ENCODE measurements around the gene TNIP1. TPM values are rescaled to one million over a fixed set of nuclear protein-coding genes. Genes with fewer than 3 reads are reported as not detected.

Gene TNIP1
- total RNA-seq, 1 experiment from 2014 or later: 122 TPM

DNA sequence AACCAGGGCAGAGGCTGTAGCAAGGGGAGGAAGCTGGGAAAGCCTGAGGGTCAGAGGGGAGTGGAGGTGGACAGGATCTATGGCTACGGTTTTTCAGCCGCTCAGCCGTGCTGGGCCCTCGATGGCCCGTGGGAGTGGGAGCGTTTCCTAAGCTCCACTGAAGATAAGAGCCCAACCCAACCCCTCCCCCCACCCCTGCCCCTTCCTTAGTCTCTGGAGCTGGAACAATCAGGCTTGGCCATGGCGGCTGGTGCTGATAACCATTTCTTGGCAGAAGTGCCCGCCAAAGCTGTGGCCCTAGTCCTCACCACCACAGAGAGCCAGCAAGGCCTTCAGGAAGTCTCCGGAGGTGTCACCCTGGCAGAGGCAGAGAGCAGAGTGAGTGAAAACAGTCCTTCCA, 20.3 kb upstream of the TNIP1 start:
- Histone ChIP-seq H3K9me2 (ENCODE audit: insufficient read depth) (no peaks in the 10 kb centered on the region), H4K20me1 (ENCODE audit: insufficient read depth) (no peaks in the 10 kb centered on the region), H3K79me2 (ENCODE audit: low read depth) (no peaks in the 10 kb centered on the region), H3K36me3 (ENCODE audit: low read depth) (no peaks in the 10 kb centered on the region), H3K4me3 (no peak overlapping the region), H3K4me2 (no peak overlapping the region), H2AFZ (no peak overlapping the region), H3K27ac (no peak overlapping the region), H3K9me3 (ENCODE audit: insufficient read depth, low read depth) (no peaks in the 10 kb centered on the region), H3F3A (ENCODE audit: insufficient read depth, low read depth) (peaks cover 7% of the 10 kb centered on the region; the same call in 1 of the 2 replicates), H3K27me3 (ENCODE audit: insufficient read depth, low read depth) (no peaks in the 10 kb centered on the region), H3K4me1 (replicated peaks; ENCODE audit: insufficient read depth) (peaks cover 19% of the 10 kb centered on the region)
- CTCF ChIA-PET: interaction anchor here (0.6 kb wide), 1 partner anchor 17 kb away, joined by 5 read pairs; no protein-coding TSS in a partner anchor
- no peak for DNase-seq
- no TSS peak for BruUV-seq (replicated peaks)
- intact Hi-C loops (cut with micrococcal nuclease; ENCODE audit: unreplicated experiment): no loop called here
- no peak for TF ChIP-seq EZH2 (IDR thresholded peaks at IDR 0.05; ENCODE audit: low read depth)
- TF ChIP-seq, protein P1, sequence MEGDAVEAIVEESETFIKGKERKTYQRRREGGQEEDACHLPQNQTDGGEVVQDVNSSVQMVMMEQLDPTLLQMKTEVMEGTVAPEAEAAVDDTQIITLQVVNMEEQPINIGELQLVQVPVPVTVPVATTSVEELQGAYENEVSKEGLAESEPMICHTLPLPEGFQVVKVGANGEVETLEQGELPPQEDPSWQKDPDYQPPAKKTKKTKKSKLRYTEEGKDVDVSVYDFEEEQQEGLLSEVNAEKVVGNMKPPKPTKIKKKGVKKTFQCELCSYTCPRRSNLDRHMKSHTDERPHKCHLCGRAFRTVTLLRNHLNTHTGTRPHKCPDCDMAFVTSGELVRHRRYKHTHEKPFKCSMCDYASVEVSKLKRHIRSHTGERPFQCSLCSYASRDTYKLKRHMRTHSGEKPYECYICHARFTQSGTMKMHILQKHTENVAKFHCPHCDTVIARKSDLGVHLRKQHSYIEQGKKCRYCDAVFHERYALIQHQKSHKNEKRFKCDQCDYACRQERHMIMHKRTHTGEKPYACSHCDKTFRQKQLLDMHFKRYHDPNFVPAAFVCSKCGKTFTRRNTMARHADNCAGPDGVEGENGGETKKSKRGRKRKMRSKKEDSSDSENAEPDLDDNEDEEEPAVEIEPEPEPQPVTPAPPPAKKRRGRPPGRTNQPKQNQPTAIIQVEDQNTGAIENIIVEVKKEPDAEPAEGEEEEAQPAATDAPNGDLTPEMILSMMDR (conservative IDR thresholded peaks at IDR 0.05): no peak
- POLR2A ChIA-PET (ENCODE audit: unreplicated experiment): no interaction called here

DNA sequence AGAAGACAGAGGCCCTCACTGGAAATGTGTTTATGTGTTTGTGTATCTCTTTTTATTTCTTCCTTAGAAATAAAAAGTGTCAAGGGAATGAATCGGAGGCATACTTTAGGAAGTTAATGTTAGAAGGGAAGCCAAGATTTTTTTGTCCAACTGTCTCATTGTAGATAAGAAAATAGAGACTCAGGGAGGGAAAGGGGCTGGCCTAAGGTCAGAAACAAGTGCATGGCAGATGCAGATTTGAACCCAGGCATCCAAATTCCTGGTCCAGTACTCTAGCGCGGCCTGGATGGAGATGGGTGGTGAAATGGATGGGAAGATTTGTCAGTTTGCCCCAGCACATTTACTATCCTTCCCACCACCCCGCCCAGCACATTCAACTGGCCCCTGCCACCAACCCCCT, 19.8 kb upstream of the TNIP1 start:
- Histone ChIP-seq H3K27me3 (ENCODE audit: insufficient read depth, low read depth) (no peaks in the 10 kb centered on the region), H3K4me2 (no peak overlapping the region), H4K20me1 (ENCODE audit: insufficient read depth) (no peaks in the 10 kb centered on the region), H2AFZ (no peak overlapping the region), H3K9me3 (ENCODE audit: insufficient read depth, low read depth) (no peaks in the 10 kb centered on the region), H3F3A (ENCODE audit: insufficient read depth, low read depth) (peaks cover 11% of the 10 kb centered on the region; the same call in 1 of the 2 replicates), H3K27ac (no peak overlapping the region), H3K36me3 (ENCODE audit: low read depth) (no peaks in the 10 kb centered on the region), H3K9me2 (ENCODE audit: insufficient read depth) (no peaks in the 10 kb centered on the region), H3K4me3 (no peak overlapping the region), H3K79me2 (ENCODE audit: low read depth) (no peaks in the 10 kb centered on the region), H3K4me1 (replicated peaks; ENCODE audit: insufficient read depth) (peaks cover 24% of the 10 kb centered on the region)
- ChIA-PET CTCF (no interaction called here), POLR2A (ENCODE audit: unreplicated experiment) (no interaction called here)
- DNase-seq: no peak
- intact Hi-C loops (cut with micrococcal nuclease; ENCODE audit: unreplicated experiment): no loop called here
- no TSS peak for BruUV-seq (replicated peaks)
- TF ChIP-seq, protein P1 (conservative IDR thresholded peaks at IDR 0.05): no peak
- no peak for TF ChIP-seq EZH2 (IDR thresholded peaks at IDR 0.05; ENCODE audit: low read depth)

DNA sequence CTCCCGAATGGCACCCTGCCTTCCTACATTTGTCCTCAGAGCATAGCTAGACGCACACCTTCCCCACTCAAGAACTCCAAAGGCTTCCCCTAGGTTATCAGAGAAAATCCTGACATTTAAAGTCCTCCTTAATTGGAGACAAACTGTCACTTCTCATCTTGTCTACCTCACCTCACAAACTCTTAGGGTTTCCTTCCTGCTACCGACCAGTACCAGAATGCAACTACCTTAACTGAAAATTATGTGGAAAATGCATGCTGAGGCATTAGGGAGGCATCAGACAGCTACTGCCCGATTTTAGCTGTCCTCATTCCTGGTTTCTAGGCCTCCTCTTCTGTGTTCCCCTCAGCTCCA, 17.9 kb upstream of the TNIP1 start:
- no peak for DNase-seq
- H3K79me2 ChIP-seq (ENCODE audit: low read depth): no peaks in the 10 kb centered on the region
- H3K4me1 ChIP-seq (replicated peaks; ENCODE audit: insufficient read depth): peaks cover 43% of the 10 kb centered on the region
- TF ChIP-seq, protein P1 (conservative IDR thresholded peaks at IDR 0.05): no peak
- H3K27me3 ChIP-seq (ENCODE audit: insufficient read depth, low read depth): no peaks in the 10 kb centered on the region
- H3K9me3 ChIP-seq (ENCODE audit: insufficient read depth, low read depth): no peaks in the 10 kb centered on the region
- CTCF ChIA-PET: interaction anchor here (1.6 kb wide), 1 partner anchor 16 kb away, joined by 9 read pairs; no protein-coding TSS in a partner anchor
- BruUV-seq (replicated peaks): no TSS peak
- H3K4me2 ChIP-seq: no peak overlapping the region
- H3F3A ChIP-seq (ENCODE audit: insufficient read depth, low read depth): peaks cover 31% of the 10 kb centered on the region
- no peaks in the 10 kb centered on the region for H3K36me3 ChIP-seq (ENCODE audit: low read depth)
- no peak overlapping the region for H3K4me3 ChIP-seq
- intact Hi-C loops (cut with micrococcal nuclease; ENCODE audit: unreplicated experiment): no loop called here
- H3K27ac ChIP-seq: no peak overlapping the region
- no peak overlapping the region for H2AFZ ChIP-seq
- POLR2A ChIA-PET (ENCODE audit: unreplicated experiment): no interaction called here
- H4K20me1 ChIP-seq (ENCODE audit: insufficient read depth): no peaks in the 10 kb centered on the region
- no peaks in the 10 kb centered on the region for H3K9me2 ChIP-seq (ENCODE audit: insufficient read depth)
